IMR-90 (cell line): ENCODE results near the gene ACSS2. TPM values are rescaled to one million over a fixed set of nuclear protein-coding genes. Genes with fewer than 3 reads are reported as not detected.

Experiments used
- ATAC-seq: fragments of 200-7000 bp; cut with Tn5 transposase; 2 replicates; pipeline ENCODE4 v1.9.1; 2020; ENCODE audit warnings: low read depth, mild to moderate bottlenecking, moderate library complexity
- BruUV-seq: library from RNA; stranded (reverse); fragments of 400-500 nt; replicated peaks from 2 replicates; lab custom pipeline; 2021; lab: Mats Ljungman, UMichigan
- CTCF ChIA-PET: fragments of 300-600 bp; formaldehyde crosslinking; extraction: SDS; loops from one replicate; lab custom pipeline; 2021; ENCODE audit warnings: antibody characterized with exemption; lab: Yijun Ruan, JAX
- POLR2A ChIA-PET: fragments of 300-600 bp; sonication (Branson Sonifier 250); formaldehyde crosslinking; loops from one replicate; lab custom pipeline; 2022; ENCODE audit warnings: antibody characterized with exemption; ENCODE audit not compliant: unreplicated experiment; lab: Charles Lee
- DNase-seq: peaks from one replicate; pipeline ENCODE4 v3.0.0; 2013
- H2AFZ ChIP-seq: replicated peaks from 2 replicates; pipeline ENCODE3; 2013; ENCODE audit warnings: low read length, mild to moderate bottlenecking; ENCODE audit not compliant: poor library complexity
- H2AK5ac ChIP-seq: 2 replicates; pipeline ENCODE4 v1.6.1; 2013; ENCODE audit warnings: low read depth, low read length, inconsistent platforms
- H2AK9ac ChIP-seq: replicated peaks from 2 replicates; pipeline ENCODE3; 2013; ENCODE audit warnings: mild to moderate bottlenecking, low read depth, low read length, moderate library complexity; ENCODE audit not compliant: poor library complexity
- H2BK120ac ChIP-seq: 2 replicates; pipeline ENCODE4 v1.6.1; 2013; ENCODE audit warnings: low read depth, low read length, inconsistent platforms
- H2BK15ac ChIP-seq: 3 replicates; pipeline ENCODE4 v1.6.1; 2013; ENCODE audit warnings: low read depth, low read length, inconsistent platforms
- H2BK20ac ChIP-seq: 2 replicates; pipeline ENCODE4 v1.6.1; 2013; ENCODE audit warnings: low read depth, mild to moderate bottlenecking, inconsistent platforms, low read length, moderate library complexity
- H2BK5ac ChIP-seq: 2 replicates; pipeline ENCODE4 v1.6.1; 2013; ENCODE audit warnings: mild to moderate bottlenecking, low read depth, low read length, inconsistent platforms; ENCODE audit not compliant: poor library complexity, severe bottlenecking
- H3K14ac ChIP-seq: replicated peaks from 2 replicates; pipeline ENCODE4 v1.6.1; 2013; ENCODE audit warnings: low read depth, low read length, inconsistent platforms
- H3K18ac ChIP-seq: 2 replicates; pipeline ENCODE4 v1.6.1; 2013; ENCODE audit warnings: low read depth, low read length, control low read depth
- H3K23ac ChIP-seq: 2 replicates; pipeline ENCODE4 v1.6.1; 2013; ENCODE audit warnings: low read depth, low read length, inconsistent platforms
- H3K27ac ChIP-seq: 2 replicates; pipeline ENCODE4 v1.5.1; 2013; ENCODE audit warnings: mild to moderate bottlenecking, control low read depth, low read length; ENCODE audit not compliant: insufficient read depth
- H3K27me3 ChIP-seq: 2 replicates; pipeline ENCODE4 v1.6.1; 2013; ENCODE audit warnings: low read length; ENCODE audit not compliant: control insufficient read depth, insufficient read depth
- H3K36me3 ChIP-seq: 2 replicates; pipeline ENCODE4 v1.6.1; 2013; ENCODE audit warnings: low read length, mixed read lengths; ENCODE audit not compliant: control insufficient read depth, insufficient read depth
- H3K4ac ChIP-seq: 2 replicates; pipeline ENCODE4 v1.6.1; 2013; ENCODE audit warnings: low read depth, low read length, inconsistent platforms
- H3K4me1 ChIP-seq: 2 replicates; pipeline ENCODE4 v1.6.1; 2013; ENCODE audit warnings: low read length, mixed read lengths; ENCODE audit not compliant: control insufficient read depth, insufficient read depth
- H3K4me2 ChIP-seq: 2 replicates; pipeline ENCODE4 v1.6.1; 2013; ENCODE audit warnings: low read depth, mild to moderate bottlenecking, control low read depth, low read length, moderate library complexity
- H3K4me3 ChIP-seq: 2 replicates; pipeline ENCODE4 v1.5.1; 2013; ENCODE audit warnings: low read depth, mild to moderate bottlenecking, control low read depth, low read length, moderate library complexity; ENCODE audit not compliant: insufficient read depth
- H3K56ac ChIP-seq: 2 replicates; pipeline ENCODE4 v1.6.1; 2013; ENCODE audit warnings: low read length, inconsistent platforms; ENCODE audit not compliant: insufficient read depth; ENCODE audit errors: extremely low read depth
- H3K79me1 ChIP-seq, 2 experiments: 2 replicates each; pipeline ENCODE4 v1.6.1; 2013; ENCODE audit warnings: low read length in 2 of 2, inconsistent platforms in 1 of 2, low read depth in 1 of 2
- H3K9ac ChIP-seq: 2 replicates; pipeline ENCODE4 v1.6.1; 2013; ENCODE audit warnings: low read depth, low read length, control low read depth
- H3K9me1 ChIP-seq: 2 replicates; pipeline ENCODE4 v1.6.1; 2013; ENCODE audit warnings: low read length, inconsistent platforms; ENCODE audit not compliant: insufficient read depth
- H3K9me3 ChIP-seq: 2 replicates; pipeline ENCODE4 v1.6.1; 2013; ENCODE audit warnings: low read length; ENCODE audit not compliant: control insufficient read depth, insufficient read depth
- H4K20me1 ChIP-seq: 2 replicates; pipeline ENCODE4 v1.6.1; 2013; ENCODE audit warnings: low read length, inconsistent platforms; ENCODE audit not compliant: insufficient read depth
- H4K5ac ChIP-seq: 2 replicates; pipeline ENCODE4 v1.6.1; 2013; ENCODE audit warnings: mild to moderate bottlenecking, low read depth, low read length, control low read depth
- H4K8ac ChIP-seq, 2 experiments: 2 replicates each; pipeline ENCODE4 v1.6.1; 2013; ENCODE audit warnings: low read depth in 2 of 2, low read length in 2 of 2, control low read depth in 1 of 2, inconsistent platforms in 1 of 2
- H4K91ac ChIP-seq: 2 replicates; pipeline ENCODE4 v1.6.1; 2013; ENCODE audit warnings: low read depth, low read length, inconsistent platforms; ENCODE audit not compliant: insufficient read depth
- BHLHE40 ChIP-seq: fragments of 150-350 bp; IDR thresholded peaks from 2 replicates; pipeline ENCODE4 v1.6.1; 2016; ENCODE audit warnings: mild to moderate bottlenecking, low read depth, low read length
- FOS ChIP-seq: fragments of 150-350 bp; IDR thresholded peaks from 2 replicates; pipeline ENCODE4 v1.6.1; 2016; ENCODE audit warnings: low read depth, low read length
- MAFK ChIP-seq: IDR thresholded peaks from 2 replicates; pipeline ENCODE4 v1.6.1; 2012; ENCODE audit warnings: low read depth, low read length, improper control_type of control experiment
- MAZ ChIP-seq: IDR thresholded peaks from 2 replicates; pipeline ENCODE4 v1.6.1; 2012; ENCODE audit warnings: low read depth, mild to moderate bottlenecking, low read length, improper control_type of control experiment, moderate library complexity, borderline replicate concordance
- MXI1 ChIP-seq: IDR thresholded peaks from 2 replicates; pipeline ENCODE4 v1.6.1; 2012; ENCODE audit warnings: low read depth, mild to moderate bottlenecking, low read length, moderate library complexity, borderline replicate concordance
- POLR2A ChIP-seq: IDR thresholded peaks from 2 replicates; pipeline ENCODE4 v1.6.1; 2012; ENCODE audit warnings: mild to moderate bottlenecking, low read depth, low read length
- RAD21 ChIP-seq: IDR thresholded peaks from 2 replicates; pipeline ENCODE4 v1.6.1; 2012; ENCODE audit warnings: low read length, improper control_type of control experiment
- SMC3 ChIP-seq: fragments of 150-350 bp; IDR thresholded peaks from 2 replicates; pipeline ENCODE4 v1.6.1; 2016; ENCODE audit warnings: low read depth, mild to moderate bottlenecking, antibody characterized with exemption, low read length, moderate library complexity
- WGBS, 2 experiments: methylation state at CpG; one replicate each; pipeline versions ENCODE4 v1.1.5 to v1.1.7; 2013; ENCODE audit warnings: missing lambda C conversion rate in 2 of 2; ENCODE audit not compliant: insufficient read length in 1 of 2; ENCODE audit errors: extremely low coverage in 2 of 2; 5-methylcytosine and 5-hydroxymethylcytosine counted together
- dilution Hi-C: fragments of 300-500 bp; cut with HindIII; formaldehyde crosslinking; loops from one replicate; pipeline ENCODE4 v1.14.3; 2018; ENCODE audit warnings: low sequenced_read_pairs; ENCODE audit not compliant: unreplicated experiment
- in situ Hi-C: fragments of 300-500 bp; cut with MboI; formaldehyde crosslinking; loops from 3 replicates; pipeline ENCODE4 v1.14.3; 2019; ENCODE audit warnings: low sequenced_read_pairs, inconsistent platforms, mixed read lengths
- intact Hi-C: fragments of 100-400 bp; cut with micrococcal nuclease; formaldehyde crosslinking; loops from 2 replicates; pipeline ENCODE4 v1.10.0; 2022
- polyA plus RNA-seq, 3 experiments: library from polyadenylated mRNA; depleted of rRNA; stranded (reverse); fragments of >200 nt; gene quantifications; 2 replicates each; pipeline ENCODE4 v1.2.3, GENCODE V29; 2012; ENCODE audit warnings: low replicate concordance in 1 of 3
- total RNA-seq: library from RNA; depleted of rRNA; stranded (reverse); fragments of >200 nt; gene quantifications from 2 replicates; pipeline ENCODE4 v1.2.3, GENCODE V29; 2012
- TF ChIP-seq, protein P1 (sequence below): conservative IDR thresholded peaks from 2 replicates; pipeline ENCODE4 v1.5.1; 2012; ENCODE audit warnings: mild to moderate bottlenecking, low read depth, low read length, improper control_type of control experiment

ACSS2 gene
- total and polyA plus RNA-seq, 2 of the 4 experiments (the other 2 are of a cell fraction), result 26.9 to 46.4 TPM

DNA sequence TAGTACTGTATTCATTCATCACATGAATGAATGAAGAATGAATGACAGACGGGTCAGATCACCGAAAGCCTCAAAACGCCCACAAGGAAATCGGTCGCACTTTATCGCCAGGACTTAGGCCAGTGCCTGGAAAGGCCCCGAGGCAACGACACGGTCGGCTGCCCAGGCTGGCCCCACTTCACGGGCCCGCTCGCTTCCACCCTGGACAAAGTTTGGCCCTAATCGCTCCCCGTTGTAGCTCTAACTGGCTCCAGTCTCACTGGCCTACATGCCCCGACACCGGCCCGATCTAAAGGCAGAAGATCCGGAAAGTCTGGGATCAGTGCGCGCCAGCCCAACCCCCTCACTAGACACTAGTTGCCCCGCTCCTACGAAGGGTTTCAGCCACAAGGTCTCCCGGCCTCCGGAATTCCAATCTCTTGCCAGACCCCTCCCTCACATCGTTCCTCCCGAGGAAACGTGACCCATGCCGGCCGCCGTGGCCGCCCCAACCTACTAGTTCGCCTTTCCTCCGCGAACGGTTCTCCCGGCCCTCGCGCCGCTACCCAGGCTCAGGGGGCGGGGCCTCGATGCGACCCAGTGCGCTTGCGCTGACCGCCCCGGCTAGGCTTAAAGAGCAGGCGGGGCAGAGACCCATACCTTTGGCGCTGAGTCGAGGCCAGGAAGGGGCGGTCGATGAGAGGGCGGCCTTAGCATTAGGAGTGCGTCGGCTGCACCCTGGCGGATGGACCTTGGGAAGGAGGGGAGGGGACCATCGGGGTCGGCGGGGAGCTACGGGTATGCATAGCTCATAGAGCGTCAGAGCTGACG, 79.0 kb downstream of the ACSS2 start, which contains the start of the genes GSS and MYH7B:
TSS of gene GSS (minus strand) at position 576 of the 810 bp plus-strand sequence. CDS start 3,954 bp downstream, outside the sequence.
TSS of gene MYH7B (plus strand) at position 638 of the 810 bp plus-strand sequence. CDS start 22,138 bp downstream, outside the sequence.
- Histone ChIP-seq H4K5ac (peak within 1 kb of the TSS; percentile 86), H3K9me1 (peaks cover 9% of the 10 kb centered on the region), H2BK5ac (peak within 1 kb of the TSS; percentile 82), H2AFZ (peak within 1 kb of the TSS; percentile 91), H3K36me3 (no peaks in the 10 kb centered on the region), H3K4ac (peak within 1 kb of the TSS; percentile 95), H3K27ac (peak within 1 kb of the TSS; percentile 88), H3K79me1 (peaks cover 13 to 36% of the 10 kb centered on the region in 2 experiments; a peak in 3 of 4 replicates), H3K27me3 (no peaks in the 10 kb centered on the region), H3K4me1 (peaks cover 4% of the 10 kb centered on the region), H2BK120ac (peak within 1 kb of the TSS; percentile 84), H3K4me3 (peak within 1 kb of the TSS; percentile 62), H3K23ac (peak within 1 kb of the TSS; percentile 85), H4K20me1 (no peaks in the 10 kb centered on the region), H3K56ac (peak within 1 kb of the TSS; percentile 96), H3K4me2 (peak within 1 kb of the TSS; percentile 89), H2AK5ac (peak within 1 kb of the TSS; percentile 79), H3K14ac (peak within 1 kb of the TSS; percentile 98), H2AK9ac (peak within 1 kb of the TSS; percentile 99), H4K8ac (peak within 1 kb of the TSS; percentile 90 to 97), H4K91ac (peak within 1 kb of the TSS; percentile 94), H2BK15ac (peak within 1 kb of the TSS; percentile 87; the same call in 2 of the 3 replicates), H3K18ac (peak within 1 kb of the TSS; percentile 79), H3K9me3 (no peaks in the 10 kb centered on the region), H3K9ac (peak within 1 kb of the TSS; percentile 85), H2BK20ac (peak within 1 kb of the TSS; percentile 73)
- in situ Hi-C loops, result loop anchor here (5.0 kb wide), 1 partner anchor 83 kb away; the partner anchor contains the start of gene GGT7
- ATAC-seq, result peak; percentile 96
- intact Hi-C loops, result loop anchor here (1.0 kb wide), 1 partner anchor 81 kb away; no protein-coding TSS in a partner anchor
- no TSS peak for BruUV-seq
- dilution Hi-C loops, result no loop called here
- WGBS, 2 experiments, result 0% methylated on average over 29 of the region's 62 CpGs; no CpG with 5 or more reads in 1 of the 2 experiments
- POLR2A ChIA-PET, result interaction anchor here (1.0 kb wide), 1 partner anchor 68 kb away, joined by 3 read pairs; no protein-coding TSS in a partner anchor
- DNase-seq, result peak; percentile 93
- TF ChIP-seq SMC3, result peak; percentile 77
- TF ChIP-seq, protein P1, sequence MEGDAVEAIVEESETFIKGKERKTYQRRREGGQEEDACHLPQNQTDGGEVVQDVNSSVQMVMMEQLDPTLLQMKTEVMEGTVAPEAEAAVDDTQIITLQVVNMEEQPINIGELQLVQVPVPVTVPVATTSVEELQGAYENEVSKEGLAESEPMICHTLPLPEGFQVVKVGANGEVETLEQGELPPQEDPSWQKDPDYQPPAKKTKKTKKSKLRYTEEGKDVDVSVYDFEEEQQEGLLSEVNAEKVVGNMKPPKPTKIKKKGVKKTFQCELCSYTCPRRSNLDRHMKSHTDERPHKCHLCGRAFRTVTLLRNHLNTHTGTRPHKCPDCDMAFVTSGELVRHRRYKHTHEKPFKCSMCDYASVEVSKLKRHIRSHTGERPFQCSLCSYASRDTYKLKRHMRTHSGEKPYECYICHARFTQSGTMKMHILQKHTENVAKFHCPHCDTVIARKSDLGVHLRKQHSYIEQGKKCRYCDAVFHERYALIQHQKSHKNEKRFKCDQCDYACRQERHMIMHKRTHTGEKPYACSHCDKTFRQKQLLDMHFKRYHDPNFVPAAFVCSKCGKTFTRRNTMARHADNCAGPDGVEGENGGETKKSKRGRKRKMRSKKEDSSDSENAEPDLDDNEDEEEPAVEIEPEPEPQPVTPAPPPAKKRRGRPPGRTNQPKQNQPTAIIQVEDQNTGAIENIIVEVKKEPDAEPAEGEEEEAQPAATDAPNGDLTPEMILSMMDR, result peak; percentile 56
- TF ChIP-seq MXI1, result no peak
- TF ChIP-seq MAZ, result peak; percentile 71; the same call in 1 of the 2 replicates
- peak; percentile 77 for TF ChIP-seq BHLHE40
- peak; percentile 91 for TF ChIP-seq POLR2A
- no peak for TF ChIP-seq MAFK
- peak; percentile 7; the same call in 1 of the 2 replicates for TF ChIP-seq FOS
- TF ChIP-seq RAD21, result peak; percentile 70
- CTCF ChIA-PET, result interaction anchor here (2.6 kb wide), 1 partner anchor 82 kb away, joined by 19 read pairs; the partner anchor contains the start of gene GGT7
